GM12865 (cell line): Measurements from ENCODE around the gene GANAB.
"Not testable (repeated sequence)": the region's sequence is repeated elsewhere in the genome, so short reads cannot be mapped to it uniquely, and the experiment has no call there.

Source experiments
- DNase-seq: peaks from one replicate; pipeline ENCODE4 v3.0.0; 2010; ENCODE audit warnings: low read depth
- H3K4me3 ChIP-seq: 2 replicates; pipeline ENCODE4 v1.5.1; 2011; ENCODE audit warnings: mild to moderate bottlenecking, low read depth, low read length, control low read depth
- TF ChIP-seq, protein P1 (sequence below): IDR thresholded peaks from 2 replicates; pipeline ENCODE4 v1.5.1; 2011; ENCODE audit warnings: low read length, control low read depth, low read depth, inconsistent platforms; ENCODE audit not compliant: insufficient read depth; ENCODE audit errors: missing control alignments

Gene GANAB

DNA sequence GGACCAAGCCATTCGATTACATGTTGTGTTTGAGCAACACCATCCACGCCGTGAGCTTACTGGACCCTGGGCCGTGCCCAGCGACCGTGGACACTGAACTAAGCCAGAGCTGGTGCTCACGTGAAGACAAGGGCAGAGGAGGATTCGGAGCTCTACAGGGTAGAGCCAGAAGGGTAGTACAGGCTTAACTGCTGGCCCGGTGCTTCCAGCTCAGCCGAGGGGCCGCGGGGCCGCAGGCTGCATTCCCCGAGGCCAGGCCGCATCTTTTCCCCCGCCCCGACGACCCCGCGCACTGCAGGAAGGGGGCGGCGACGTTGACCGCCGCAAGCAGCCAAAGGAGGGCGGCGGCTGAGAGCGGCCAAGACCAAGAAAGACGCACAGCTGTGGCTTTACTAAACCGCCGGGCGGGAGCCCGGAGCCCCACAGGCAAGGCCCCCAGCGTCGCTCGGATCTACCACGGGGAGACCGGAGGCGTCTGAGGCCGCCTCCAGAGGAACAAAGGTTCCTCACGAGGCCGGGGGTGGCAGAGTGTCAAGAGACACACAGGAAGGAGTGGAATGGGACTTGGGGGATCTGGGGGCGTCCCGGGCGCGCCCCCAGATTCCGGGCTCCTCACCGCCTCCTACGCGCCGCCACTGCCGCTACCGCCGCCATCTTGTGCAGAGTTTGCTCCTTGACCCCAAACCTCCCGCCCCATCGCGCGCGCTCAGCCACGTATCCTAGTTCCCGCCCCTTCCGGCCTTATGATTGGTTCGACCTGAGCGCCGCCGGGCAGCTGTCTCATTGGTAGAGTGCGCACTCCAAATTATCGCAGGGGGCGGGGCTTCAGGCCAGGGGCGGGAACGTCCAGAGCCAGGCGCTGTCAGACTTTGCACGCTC, at the start of gene GANAB:
Gene GANAB (minus strand): TSS at position 668 of the 879 bp plus-strand sequence. CDS start 14 bp downstream, at position 654.
- TF ChIP-seq, protein P1, sequence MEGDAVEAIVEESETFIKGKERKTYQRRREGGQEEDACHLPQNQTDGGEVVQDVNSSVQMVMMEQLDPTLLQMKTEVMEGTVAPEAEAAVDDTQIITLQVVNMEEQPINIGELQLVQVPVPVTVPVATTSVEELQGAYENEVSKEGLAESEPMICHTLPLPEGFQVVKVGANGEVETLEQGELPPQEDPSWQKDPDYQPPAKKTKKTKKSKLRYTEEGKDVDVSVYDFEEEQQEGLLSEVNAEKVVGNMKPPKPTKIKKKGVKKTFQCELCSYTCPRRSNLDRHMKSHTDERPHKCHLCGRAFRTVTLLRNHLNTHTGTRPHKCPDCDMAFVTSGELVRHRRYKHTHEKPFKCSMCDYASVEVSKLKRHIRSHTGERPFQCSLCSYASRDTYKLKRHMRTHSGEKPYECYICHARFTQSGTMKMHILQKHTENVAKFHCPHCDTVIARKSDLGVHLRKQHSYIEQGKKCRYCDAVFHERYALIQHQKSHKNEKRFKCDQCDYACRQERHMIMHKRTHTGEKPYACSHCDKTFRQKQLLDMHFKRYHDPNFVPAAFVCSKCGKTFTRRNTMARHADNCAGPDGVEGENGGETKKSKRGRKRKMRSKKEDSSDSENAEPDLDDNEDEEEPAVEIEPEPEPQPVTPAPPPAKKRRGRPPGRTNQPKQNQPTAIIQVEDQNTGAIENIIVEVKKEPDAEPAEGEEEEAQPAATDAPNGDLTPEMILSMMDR = no peak
- H3K4me3 ChIP-seq = peak within 1 kb of the TSS; percentile 98
- peak; percentile 98 for DNase-seq

DNA sequence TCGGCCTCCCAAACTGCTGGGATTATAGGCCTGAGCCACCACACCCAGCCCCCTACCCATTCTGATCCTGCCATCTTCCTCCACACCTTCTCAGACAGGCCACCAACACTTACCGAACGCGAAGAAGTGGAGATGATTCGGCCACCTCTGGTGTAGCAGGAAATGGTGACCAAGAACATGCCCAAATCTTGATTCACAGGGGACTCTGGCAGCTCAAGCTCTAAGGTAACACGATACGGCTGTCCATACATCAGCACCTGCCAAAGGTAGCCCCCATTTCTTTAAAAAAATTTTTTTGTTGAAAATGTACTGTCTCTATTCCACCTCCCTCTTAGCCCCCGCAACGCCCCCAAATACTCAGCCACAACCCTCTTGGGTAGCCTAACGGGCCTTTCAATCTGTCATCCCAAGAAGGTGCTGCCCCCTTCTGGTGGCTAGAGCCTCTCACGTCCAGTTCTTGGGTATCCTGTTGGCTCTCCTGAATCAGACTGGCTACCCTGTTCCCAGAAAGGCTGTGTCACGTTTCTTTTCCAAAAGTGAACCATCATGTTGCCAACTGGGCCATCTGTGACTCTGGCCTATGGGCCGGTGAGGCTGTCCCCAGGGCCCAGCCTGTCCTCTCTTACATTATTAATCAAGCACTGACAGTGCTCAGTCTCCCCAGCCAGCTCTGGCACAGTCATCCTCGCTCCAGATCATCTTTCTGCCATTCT, 48.2 kb upstream of the GANAB start:
- no peak overlapping the region for H3K4me3 ChIP-seq
- DNase-seq = peak; percentile 88
- TF ChIP-seq, protein P1 = peak; percentile 83

DNA sequence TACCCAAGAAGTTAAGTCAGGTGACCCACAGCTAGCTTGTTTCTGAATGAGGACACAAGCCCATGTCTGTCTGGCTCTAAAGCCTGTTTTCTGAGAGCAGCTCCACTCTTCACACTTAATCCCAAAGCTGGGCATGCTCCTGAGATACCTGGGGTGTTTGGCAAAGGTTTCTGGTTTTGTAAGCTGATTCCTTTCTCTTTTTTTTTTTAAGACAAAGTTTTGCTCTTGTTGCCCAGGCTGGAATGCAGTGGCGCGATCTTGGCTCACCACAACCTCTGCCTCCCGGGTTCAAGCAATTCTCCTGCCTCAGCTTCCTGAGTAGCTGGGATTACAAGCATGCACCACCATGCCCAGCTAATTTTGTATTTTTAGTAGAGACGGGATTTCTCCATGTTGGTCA, 47.2 kb upstream of the GANAB start:
- H3K4me3 ChIP-seq, DNase-seq: not testable (repeated sequence)

DNA sequence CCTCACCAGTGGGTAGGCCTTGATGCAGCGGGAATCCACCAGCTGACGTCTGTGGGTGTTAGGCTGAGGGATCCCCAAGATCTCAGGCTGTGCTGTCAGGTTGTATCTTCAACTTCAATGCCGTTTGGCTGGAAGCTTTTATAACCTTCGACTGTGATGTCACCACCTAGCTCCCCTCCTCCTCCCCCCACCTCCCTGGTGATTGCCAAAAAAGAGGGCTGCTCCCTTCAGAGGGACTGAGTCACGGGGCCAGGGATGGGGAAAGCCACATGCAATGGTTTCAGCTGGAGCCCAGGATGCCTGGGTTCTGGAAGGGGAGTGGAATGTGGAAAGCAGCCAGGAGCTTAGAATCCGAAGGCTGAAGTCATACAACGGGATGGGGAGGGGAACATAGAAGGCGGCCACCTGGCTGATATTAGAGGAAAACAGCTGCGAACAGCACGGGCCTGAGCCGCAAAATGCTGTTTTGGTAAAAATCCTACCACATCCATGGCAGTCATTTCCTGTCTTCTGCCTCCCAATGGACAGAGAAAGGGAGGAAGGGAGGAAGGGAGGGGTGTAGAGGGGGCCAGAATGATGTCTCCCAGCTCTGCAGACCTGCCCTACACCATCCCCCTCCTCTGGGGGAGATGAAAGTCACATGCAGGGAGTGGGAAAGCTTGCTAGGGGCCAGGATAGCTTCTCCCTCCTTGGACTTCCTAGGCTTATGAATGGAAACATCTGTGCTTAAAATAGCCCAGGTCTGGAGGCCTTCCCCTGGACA, 43.2 kb upstream of the GANAB start, which contains the start of gene LRRN4CL:
Gene LRRN4CL (minus strand): TSS at position 110 of the 763 bp plus-strand sequence. CDS start 1,022 bp downstream, outside the sequence.
- no peak within 1 kb of the TSS for H3K4me3 ChIP-seq
- TF ChIP-seq, protein P1 = no peak
- DNase-seq = no peak

DNA sequence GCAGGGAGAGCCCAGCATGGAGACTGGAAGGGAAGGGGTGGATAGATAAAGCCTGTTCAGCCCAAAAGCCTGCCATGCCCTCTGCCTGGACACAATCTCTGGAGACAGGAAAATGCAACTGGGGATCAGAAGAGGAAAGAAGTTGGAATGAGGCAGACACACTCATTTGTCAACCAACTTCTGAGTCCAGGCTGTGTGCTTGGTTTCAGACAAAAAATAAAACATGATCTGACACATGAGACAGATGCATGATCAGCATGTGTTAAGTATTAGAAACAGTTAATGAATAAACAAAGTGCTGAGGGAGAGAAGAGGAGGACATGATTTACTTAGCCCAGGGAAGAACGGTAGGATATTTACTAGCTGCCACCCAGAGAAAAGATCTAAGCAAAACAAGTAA, 42.1 kb upstream of the GANAB start:
- TF ChIP-seq, protein P1 = no peak
- DNase-seq = no peak
- H3K4me3 ChIP-seq = no peak overlapping the region

DNA sequence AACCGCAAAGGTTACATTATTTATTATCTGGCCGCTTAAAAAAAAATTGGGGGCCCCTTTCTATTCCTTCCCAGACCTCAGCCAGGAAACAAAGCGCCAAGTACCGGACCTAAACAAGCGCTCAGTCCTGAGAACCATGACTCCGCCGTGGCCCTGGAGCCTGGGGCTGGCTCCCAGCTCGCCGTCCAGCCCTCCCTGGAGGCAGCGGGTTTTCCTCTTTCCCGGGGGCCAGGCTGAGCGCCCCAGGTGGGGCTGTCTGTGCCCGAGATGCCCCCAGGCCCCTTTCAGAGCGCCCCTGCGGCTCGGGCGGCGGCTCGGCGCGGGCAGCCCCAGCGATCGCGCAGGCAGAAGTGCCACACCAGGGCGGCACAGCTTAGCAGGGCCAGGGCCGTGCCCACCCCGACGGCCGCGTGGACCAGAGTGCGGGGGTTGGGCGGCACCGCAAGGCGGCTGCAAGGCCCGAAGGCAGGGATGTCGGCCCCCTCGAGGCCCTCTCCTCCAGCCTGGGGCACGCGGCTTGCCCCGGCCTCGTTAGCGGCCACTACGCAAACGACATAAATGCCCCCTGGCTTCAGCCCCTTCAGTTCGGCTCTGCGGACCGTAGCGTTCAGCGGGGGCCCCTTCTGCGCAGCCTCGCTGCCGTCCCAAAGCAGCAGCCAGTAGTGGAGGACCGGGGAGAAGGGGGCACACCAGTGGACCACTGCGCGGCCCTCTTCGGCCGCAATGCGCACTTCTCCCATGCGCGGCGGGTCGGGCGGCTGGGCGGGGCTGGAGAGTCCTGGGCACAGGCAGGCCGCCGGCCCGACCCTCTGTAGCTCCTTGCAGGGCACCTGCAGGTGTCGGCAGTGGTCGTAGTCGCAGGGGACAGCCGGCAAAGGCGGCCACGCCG, 41.3 kb upstream of the GANAB start:
- TF ChIP-seq, protein P1 = no peak
- H3K4me3 ChIP-seq = no peak overlapping the region
- no peak for DNase-seq
